Panc1 (cell line): Measurements from ENCODE around the gene CDYL. TPM values are rescaled to one million over a fixed set of nuclear protein-coding genes. Genes with fewer than 3 reads are reported as not detected.

Experiments used
- ATAC-seq: fragments of 200-7000 bp; cut with Tn5 transposase; 2 replicates; pipeline ENCODE4 v1.9.1; 2020; ENCODE audit warnings: mild to moderate bottlenecking, moderate library complexity
- BruUV-seq: library from RNA; stranded (reverse); fragments of 400-500 nt; replicated peaks from 2 replicates; lab custom pipeline; 2021; lab: Mats Ljungman, UMichigan
- CTCF ChIA-PET: fragments of 300-600 bp; sonication (Branson Sonifier 250); formaldehyde crosslinking; loops from one replicate; lab custom pipeline; 2022; ENCODE audit warnings: antibody characterized with exemption; lab: Charles Lee
- POLR2A ChIA-PET: fragments of 300-600 bp; sonication (Branson Sonifier 250); formaldehyde crosslinking; loops from one replicate; lab custom pipeline; 2022; ENCODE audit warnings: antibody characterized with exemption; lab: Charles Lee
- DNase-seq: peaks from one replicate; pipeline ENCODE4 v3.0.0-alpha.2; 2010; ENCODE audit warnings: low read depth, low spot score
- H3K27ac ChIP-seq: 2 replicates; pipeline ENCODE4 v1.5.1; 2011; ENCODE audit warnings: mild to moderate bottlenecking, low read length, inconsistent platforms
- H3K27me3 ChIP-seq: fragments of 200-500 bp; sonication (Bioruptor generic); 2 replicates; pipeline ENCODE4 v1.6.0; 2014; ENCODE audit warnings: low read length, inconsistent platforms; ENCODE audit not compliant: control insufficient read depth, insufficient read depth
- H3K36me3 ChIP-seq: fragments of 200-500 bp; sonication (Bioruptor generic); 2 replicates; pipeline ENCODE4 v1.5.1; 2014; ENCODE audit warnings: inconsistent platforms, mild to moderate bottlenecking, low read length, moderate library complexity; ENCODE audit not compliant: control insufficient read depth, insufficient read depth
- H3K4me1 ChIP-seq: 2 replicates; pipeline ENCODE4 v1.5.1; 2011; ENCODE audit warnings: inconsistent platforms, mild to moderate bottlenecking, low read length, moderate library complexity; ENCODE audit not compliant: control insufficient read depth, insufficient read depth
- H3K4me3 ChIP-seq, 2 experiments: 2 replicates each; pipeline ENCODE4 v1.5.1; 2011 to 2012; ENCODE audit warnings: low read depth in 2 of 2, low read length in 2 of 2, mild to moderate bottlenecking in 2 of 2, inconsistent platforms in 1 of 2, moderate library complexity in 1 of 2
- H3K9me3 ChIP-seq: fragments of 200-500 bp; sonication (Bioruptor generic); 2 replicates; pipeline ENCODE4 v1.5.1; 2014; ENCODE audit warnings: low read depth, mild to moderate bottlenecking, inconsistent platforms, low read length, moderate library complexity; ENCODE audit not compliant: control insufficient read depth, insufficient read depth
- POLR2AphosphoS5 ChIP-seq: IDR thresholded peaks from 2 replicates; pipeline ENCODE4 v1.6.1; 2012; ENCODE audit warnings: mild to moderate bottlenecking, low read depth, low read length, moderate library complexity
- SIN3A ChIP-seq: IDR thresholded peaks from 2 replicates; pipeline ENCODE4 v1.6.1; 2012; ENCODE audit warnings: low read depth, mild to moderate bottlenecking, low read length, moderate library complexity, borderline replicate concordance; ENCODE audit not compliant: insufficient read depth
- TCF7L2 ChIP-seq: IDR thresholded peaks from 2 replicates; pipeline ENCODE4 v1.6.1; 2011; ENCODE audit warnings: mild to moderate bottlenecking, low read depth, low read length, inconsistent platforms
- in situ Hi-C: cut with HindIII; loops from 2 replicates; pipeline ENCODE4 v1.10.0; 2016; ENCODE audit warnings: low sequenced_read_pairs, low pct_unique_long_range_greater_than_20kb
- intact Hi-C: fragments of 100-400 bp; cut with micrococcal nuclease; formaldehyde crosslinking; loops from one replicate; pipeline ENCODE4 v1.10.0; 2022; ENCODE audit not compliant: unreplicated experiment
- total RNA-seq: library from RNA; stranded (reverse); gene quantifications from one replicate; pipeline ENCODE4 v1.2.1, GENCODE V29; 2021; ENCODE audit not compliant: unreplicated experiment
- TF ChIP-seq, protein P1 (sequence below), 2 experiments: IDR thresholded peaks; 2 replicates each; pipeline ENCODE4 v1.6.1; 2011 to 2012; ENCODE audit warnings: low read depth in 2 of 2, control low read depth in 1 of 2, low read length in 1 of 2, mild to moderate bottlenecking in 1 of 2, moderate library complexity in 1 of 2; ENCODE audit not compliant: insufficient read depth in 1 of 2
- TF ChIP-seq, protein P2 (sequence below): fragments of 450-650 bp; IDR thresholded peaks from 2 replicates; pipeline ENCODE4 v1.5.1; 2017; ENCODE audit warnings: mild to moderate bottlenecking

CDYL gene
- total RNA-seq, 1 experiment from 2014 or later, result 61.4 TPM

DNA sequence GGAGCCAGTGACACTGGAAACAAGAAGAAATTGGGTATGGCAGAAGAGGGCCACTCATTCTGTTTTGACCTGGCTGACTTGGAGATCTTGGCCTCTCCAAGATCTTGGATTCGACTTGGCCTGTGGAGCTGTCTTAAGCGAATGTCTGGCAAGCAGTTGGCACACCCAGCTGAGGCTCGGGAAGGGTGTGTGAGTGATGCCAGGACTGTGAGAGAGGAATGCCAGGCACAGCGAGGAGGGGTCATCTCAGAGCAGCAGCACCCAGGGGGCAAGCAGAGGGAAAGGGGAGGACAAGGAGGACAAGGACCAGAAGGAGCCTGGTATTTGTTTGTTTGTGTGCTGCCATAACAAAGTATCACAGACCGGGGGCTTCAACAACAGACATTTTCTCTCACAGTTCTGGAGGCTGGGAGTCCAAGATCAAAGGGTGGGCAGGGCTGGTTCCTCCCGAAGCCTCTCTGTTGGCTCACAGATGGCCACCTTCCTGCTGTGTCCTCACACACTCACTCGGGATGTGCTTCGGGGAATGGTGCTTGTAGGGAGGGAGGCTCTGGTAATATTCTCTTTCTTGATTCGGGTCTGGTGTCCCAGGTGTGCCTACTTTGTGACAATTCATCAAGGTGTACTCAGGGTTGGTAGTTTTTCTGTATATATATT is 194.7 kb downstream of the CDYL start:
- DNase-seq (no peak), ATAC-seq (no peak)
- Histone ChIP-seq H3K36me3 (no peaks in the 10 kb centered on the region), H3K4me3 (no peak overlapping the region), H3K27me3 (no peaks in the 10 kb centered on the region), H3K9me3 (no peaks in the 10 kb centered on the region), H3K4me1 (no peaks in the 10 kb centered on the region), H3K27ac (no peak overlapping the region)
- no peak for TF ChIP-seq SIN3A
- TF ChIP-seq, protein P1, sequence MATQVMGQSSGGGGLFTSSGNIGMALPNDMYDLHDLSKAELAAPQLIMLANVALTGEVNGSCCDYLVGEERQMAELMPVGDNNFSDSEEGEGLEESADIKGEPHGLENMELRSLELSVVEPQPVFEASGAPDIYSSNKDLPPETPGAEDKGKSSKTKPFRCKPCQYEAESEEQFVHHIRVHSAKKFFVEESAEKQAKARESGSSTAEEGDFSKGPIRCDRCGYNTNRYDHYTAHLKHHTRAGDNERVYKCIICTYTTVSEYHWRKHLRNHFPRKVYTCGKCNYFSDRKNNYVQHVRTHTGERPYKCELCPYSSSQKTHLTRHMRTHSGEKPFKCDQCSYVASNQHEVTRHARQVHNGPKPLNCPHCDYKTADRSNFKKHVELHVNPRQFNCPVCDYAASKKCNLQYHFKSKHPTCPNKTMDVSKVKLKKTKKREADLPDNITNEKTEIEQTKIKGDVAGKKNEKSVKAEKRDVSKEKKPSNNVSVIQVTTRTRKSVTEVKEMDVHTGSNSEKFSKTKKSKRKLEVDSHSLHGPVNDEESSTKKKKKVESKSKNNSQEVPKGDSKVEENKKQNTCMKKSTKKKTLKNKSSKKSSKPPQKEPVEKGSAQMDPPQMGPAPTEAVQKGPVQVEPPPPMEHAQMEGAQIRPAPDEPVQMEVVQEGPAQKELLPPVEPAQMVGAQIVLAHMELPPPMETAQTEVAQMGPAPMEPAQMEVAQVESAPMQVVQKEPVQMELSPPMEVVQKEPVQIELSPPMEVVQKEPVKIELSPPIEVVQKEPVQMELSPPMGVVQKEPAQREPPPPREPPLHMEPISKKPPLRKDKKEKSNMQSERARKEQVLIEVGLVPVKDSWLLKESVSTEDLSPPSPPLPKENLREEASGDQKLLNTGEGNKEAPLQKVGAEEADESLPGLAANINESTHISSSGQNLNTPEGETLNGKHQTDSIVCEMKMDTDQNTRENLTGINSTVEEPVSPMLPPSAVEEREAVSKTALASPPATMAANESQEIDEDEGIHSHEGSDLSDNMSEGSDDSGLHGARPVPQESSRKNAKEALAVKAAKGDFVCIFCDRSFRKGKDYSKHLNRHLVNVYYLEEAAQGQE (IDR thresholded peaks at IDR 0.05; ENCODE audit: insufficient read depth in 1 of 2, low read depth in 2 of 2, low read length in 1 of 2), result no peak
- TF ChIP-seq TCF7L2, result no peak
- TF ChIP-seq, protein P2, sequence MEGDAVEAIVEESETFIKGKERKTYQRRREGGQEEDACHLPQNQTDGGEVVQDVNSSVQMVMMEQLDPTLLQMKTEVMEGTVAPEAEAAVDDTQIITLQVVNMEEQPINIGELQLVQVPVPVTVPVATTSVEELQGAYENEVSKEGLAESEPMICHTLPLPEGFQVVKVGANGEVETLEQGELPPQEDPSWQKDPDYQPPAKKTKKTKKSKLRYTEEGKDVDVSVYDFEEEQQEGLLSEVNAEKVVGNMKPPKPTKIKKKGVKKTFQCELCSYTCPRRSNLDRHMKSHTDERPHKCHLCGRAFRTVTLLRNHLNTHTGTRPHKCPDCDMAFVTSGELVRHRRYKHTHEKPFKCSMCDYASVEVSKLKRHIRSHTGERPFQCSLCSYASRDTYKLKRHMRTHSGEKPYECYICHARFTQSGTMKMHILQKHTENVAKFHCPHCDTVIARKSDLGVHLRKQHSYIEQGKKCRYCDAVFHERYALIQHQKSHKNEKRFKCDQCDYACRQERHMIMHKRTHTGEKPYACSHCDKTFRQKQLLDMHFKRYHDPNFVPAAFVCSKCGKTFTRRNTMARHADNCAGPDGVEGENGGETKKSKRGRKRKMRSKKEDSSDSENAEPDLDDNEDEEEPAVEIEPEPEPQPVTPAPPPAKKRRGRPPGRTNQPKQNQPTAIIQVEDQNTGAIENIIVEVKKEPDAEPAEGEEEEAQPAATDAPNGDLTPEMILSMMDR, result no peak
- no peak for TF ChIP-seq POLR2AphosphoS5
- no TSS peak for BruUV-seq
- intact Hi-C loops (no loop called here), in situ Hi-C loops (no loop called here)
- ChIA-PET POLR2A (no interaction called here), CTCF (no interaction called here)

DNA sequence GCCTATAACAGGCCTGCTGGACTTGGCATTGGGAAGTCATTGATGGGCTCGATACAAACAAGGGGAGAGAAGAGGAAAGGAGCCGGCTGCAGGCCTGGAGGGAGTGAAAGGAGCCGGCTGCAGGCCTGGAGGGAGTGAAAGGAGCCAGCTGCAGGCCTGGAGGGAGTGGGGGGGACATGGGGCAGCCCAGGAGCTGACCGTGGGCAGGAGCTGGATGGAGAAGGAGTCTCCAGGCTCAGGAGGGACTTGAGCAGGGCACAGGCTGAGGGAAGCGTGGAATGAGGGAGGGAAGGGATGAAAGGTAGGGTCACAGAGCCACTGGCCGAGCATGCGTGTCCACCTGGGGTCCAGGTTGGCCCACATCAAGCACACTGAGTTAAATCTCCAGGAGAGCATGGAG is 195.6 kb downstream of the CDYL start:
- ATAC-seq (no peak), DNase-seq (no peak)
- H3K36me3 ChIP-seq, result no peaks in the 10 kb centered on the region
- CTCF ChIA-PET, result no interaction called here
- H3K9me3 ChIP-seq, result no peaks in the 10 kb centered on the region
- no peak for TF ChIP-seq TCF7L2
- no peak for TF ChIP-seq POLR2AphosphoS5
- no peak for TF ChIP-seq SIN3A
- TF ChIP-seq, protein P2, result no peak
- TF ChIP-seq, protein P1 (IDR thresholded peaks at IDR 0.05; ENCODE audit: insufficient read depth in 1 of 2, low read depth in 2 of 2, low read length in 1 of 2), result no peak
- intact Hi-C loops (no loop called here), in situ Hi-C loops (no loop called here)
- no TSS peak for BruUV-seq
- no peaks in the 10 kb centered on the region for H3K4me1 ChIP-seq
- H3K4me3 ChIP-seq, result no peak overlapping the region
- POLR2A ChIA-PET, result no interaction called here
- H3K27me3 ChIP-seq, result no peaks in the 10 kb centered on the region
- H3K27ac ChIP-seq, result no peak overlapping the region
